CD4-positive, alpha-beta T cell (primary cell): ENCODE measurements around the gene SLC44A5. TPM values are rescaled to one million over a fixed set of nuclear protein-coding genes. Genes with fewer than 3 reads are reported as not detected.

Experiments
- ATAC-seq: fragments of 200-7000 bp; cut with Tn5 transposase; one replicate; pipeline ENCODE4 v1.10.0; 2022; ENCODE audit warnings: mild to moderate bottlenecking; ENCODE audit not compliant: poor library complexity
- CTCF ChIA-PET: fragments of 350-600 bp; sonication (Branson Sonifier 250); formaldehyde crosslinking; loops from one replicate; lab custom pipeline; 2021; ENCODE audit warnings: antibody characterized with exemption, inconsistent platforms; lab: Charles Lee
- POLR2A ChIA-PET: fragments of 350-600 bp; sonication (Branson Sonifier 250); formaldehyde crosslinking; loops from one replicate; lab custom pipeline; 2021; ENCODE audit warnings: antibody characterized with exemption, inconsistent platforms; lab: Charles Lee
- DNase-seq, 14 experiments: peaks; one replicate each; pipeline ENCODE4 v3.0.0-alpha.2; 2013 to 2020; ENCODE audit warnings: mixed read lengths in 2 of 14
- H3K27ac ChIP-seq, 2 donors: one replicate each; pipeline versions ENCODE4 v1.5.1 to v1.7.0; 2013; ENCODE audit warnings: low read length in 2 of 2, low read depth in 1 of 2, mild to moderate bottlenecking in 1 of 2
- H3K27me3 ChIP-seq, 2 experiments: 1 replicate in 1 of 2; 2 replicates in 1 of 2; pipeline versions ENCODE4 v1.6.1 to v1.7.0; 2013; ENCODE audit warnings: low read length in 2 of 2, control low read depth in 1 of 2, mild to moderate bottlenecking in 1 of 2, moderate library complexity in 1 of 2; ENCODE audit not compliant: insufficient read depth in 2 of 2, control insufficient read depth in 1 of 2
- H3K36me3 ChIP-seq: one replicate; pipeline ENCODE4 v1.6.1; 2013; ENCODE audit warnings: low read length, control low read depth; ENCODE audit not compliant: insufficient read depth
- H3K4me1 ChIP-seq: one replicate; pipeline ENCODE4 v1.6.1; 2013; ENCODE audit warnings: low read length, control low read depth; ENCODE audit not compliant: insufficient read depth
- H3K4me3 ChIP-seq: one replicate; pipeline ENCODE4 v1.5.1; 2013; ENCODE audit warnings: mild to moderate bottlenecking, low read length, moderate library complexity
- H3K9me3 ChIP-seq, 2 experiments: 1 replicate in 1 of 2; 2 replicates in 1 of 2; pipeline versions ENCODE4 v1.6.1 to v1.7.0; 2013; ENCODE audit warnings: low read length in 2 of 2, mild to moderate bottlenecking in 2 of 2, control low read depth in 1 of 2, moderate library complexity in 1 of 2; ENCODE audit not compliant: control insufficient read depth in 1 of 2, insufficient read depth in 1 of 2
- H3K27ac Mint-ChIP-seq: one replicate; pipeline ENCODE4 v1.8.0; 2020; ENCODE audit warnings: mixed read lengths
- H3K27me3 Mint-ChIP-seq: one replicate; pipeline ENCODE4 v1.8.0; 2021; ENCODE audit warnings: mixed read lengths
- H3K36me3 Mint-ChIP-seq: one replicate; pipeline ENCODE4 v1.8.0; 2021; ENCODE audit warnings: low read depth, mixed read lengths
- H3K4me1 Mint-ChIP-seq: one replicate; pipeline ENCODE4 v1.8.0; 2021; ENCODE audit warnings: low read depth, mixed read lengths
- H3K4me3 Mint-ChIP-seq: one replicate; pipeline ENCODE4 v1.8.0; 2020; ENCODE audit warnings: mild to moderate bottlenecking, mixed read lengths
- H3K9me3 Mint-ChIP-seq: one replicate; pipeline ENCODE4 v1.8.0; 2020; ENCODE audit warnings: mixed read lengths
- CTCF ChIP-seq: fragments of 200-600 bp; IDR thresholded peaks from one replicate; pipeline ENCODE4 v1.8.0; 2022; ENCODE audit warnings: antibody characterized with exemption, mild to moderate bottlenecking
- intact Hi-C, 2 experiments: fragments of 100-400 bp; cut with DNase I in 1 of 2; cut with micrococcal nuclease in 1 of 2; formaldehyde crosslinking; loops; one replicate each; pipeline versions ENCODE4 v1.15.1 to v1.9.0; 2023 to 2025; cut with DNase I, micrococcal nuclease
- total RNA-seq, 174 experiments: library from RNA in 2 of 174; stranded (reverse) in 2 of 174; gene quantifications; one replicate each; pipeline ENCODE4 v1.2.3 and lab custom pipeline; 2021 to 2026

Gene SLC44A5
- total RNA-seq, 2 experiments from 2014 or later = not detected

GRCh38 chr1:75615613-75616435 is 4.9 kb upstream of the SLC44A5 start:
- Histone ChIP-seq H3K27me3 (peaks cover 33 to 70% of the 10 kb centered on the region in 2 experiments), H3K27ac (no peak overlapping the region), H3K9me3 (peaks cover 0 to 11% of the 10 kb centered on the region in 2 experiments), H3K4me3 (peak overlapping the region; percentile 42), H3K4me1 (peaks cover 16% of the 10 kb centered on the region), H3K36me3 (no peaks in the 10 kb centered on the region)
- no peak for TF ChIP-seq CTCF
- H3K4me3 Mint-ChIP-seq = peak overlapping the region; percentile 58
- ChIA-PET POLR2A (no interaction called here), CTCF (no interaction called here)
- peaks cover 21% of the 10 kb centered on the region for H3K4me1 Mint-ChIP-seq
- no peak overlapping the region for H3K27ac Mint-ChIP-seq
- intact Hi-C loops = no loop called here
- DNase-seq (peak in 4 of 14 experiments; percentile 3 to 33 (median 19)), ATAC-seq (no peak)
- H3K27me3 Mint-ChIP-seq = peaks cover 89% of the 10 kb centered on the region
- H3K36me3 Mint-ChIP-seq = no peaks in the 10 kb centered on the region
- H3K9me3 Mint-ChIP-seq = no peaks in the 10 kb centered on the region

- no peak overlapping the region for H3K27ac ChIP-seq
- Mint-ChIP-seq H3K27me3 (peaks cover 85% of the 10 kb centered on the region), H3K4me1 (peaks cover 21% of the 10 kb centered on the region), H3K36me3 (no peaks in the 10 kb centered on the region), H3K9me3 (no peaks in the 10 kb centered on the region), H3K27ac (no peak overlapping the region), H3K4me3 (peak overlapping the region; percentile 58)
- no peaks in the 10 kb centered on the region for H3K36me3 ChIP-seq
- peaks cover 0 to 11% of the 10 kb centered on the region in 2 experiments for H3K9me3 ChIP-seq
- H3K4me3 ChIP-seq = peak overlapping the region; percentile 42
- ATAC-seq (no peak), DNase-seq (no peak)
- peaks cover 16% of the 10 kb centered on the region for H3K4me1 ChIP-seq
- CTCF ChIA-PET = no interaction called here
- no peak for TF ChIP-seq CTCF
- peaks cover 33 to 73% of the 10 kb centered on the region in 2 experiments for H3K27me3 ChIP-seq
- intact Hi-C loops = no loop called here
- POLR2A ChIA-PET = no interaction called here
Measured at GRCh38 chr1:75614399-75614756, 3.5 kb upstream of the SLC44A5 start.

- peaks cover 21% of the 10 kb centered on the region for H3K4me1 Mint-ChIP-seq
- Histone ChIP-seq H3K4me1 (peaks cover 16% of the 10 kb centered on the region), H3K36me3 (no peaks in the 10 kb centered on the region), H3K4me3 (no peak overlapping the region), H3K27ac (no peak overlapping the region), H3K9me3 (peaks cover 0 to 11% of the 10 kb centered on the region in 2 experiments), H3K27me3 (peaks cover 33 to 73% of the 10 kb centered on the region in 2 experiments)
- ChIA-PET CTCF (interaction anchor here (0.6 kb wide), 1 partner anchor 146 kb away, joined by 3 read pairs; no protein-coding TSS in a partner anchor), POLR2A (no interaction called here)
- DNase-seq (no peak), ATAC-seq (no peak)
- H3K4me3 Mint-ChIP-seq = peak overlapping the region; percentile 58
- TF ChIP-seq CTCF = no peak
- peaks cover 86% of the 10 kb centered on the region for H3K27me3 Mint-ChIP-seq
- intact Hi-C loops = no loop called here
- H3K9me3 Mint-ChIP-seq = no peaks in the 10 kb centered on the region
- H3K27ac Mint-ChIP-seq = no peak overlapping the region
- no peaks in the 10 kb centered on the region for H3K36me3 Mint-ChIP-seq
Measured at GRCh38 chr1:75613916-75614315, 3.0 kb upstream of the SLC44A5 start.
